Activated CD8-positive, alpha-beta memory T cell treated with anti-CD3 and anti-CD28 coated beads, Interleukin-2, amount 50 U/mL, for 24 hours (primary cell): Measurements from ENCODE around the gene NAA35.
"Not testable (repeated sequence)": the region's sequence is repeated elsewhere in the genome, so short reads cannot be mapped to it uniquely, and the experiment has no call there.

ENCODE experiments used
- DNase-seq: peaks from one replicate; pipeline ENCODE4 v3.0.0-alpha.2; 2020; ENCODE audit errors: extremely low read depth

Gene NAA35

GRCh38 chr9:86034863-86035734, 94.2 kb downstream of the NAA35 start:
- DNase-seq, result no peak

DNA sequence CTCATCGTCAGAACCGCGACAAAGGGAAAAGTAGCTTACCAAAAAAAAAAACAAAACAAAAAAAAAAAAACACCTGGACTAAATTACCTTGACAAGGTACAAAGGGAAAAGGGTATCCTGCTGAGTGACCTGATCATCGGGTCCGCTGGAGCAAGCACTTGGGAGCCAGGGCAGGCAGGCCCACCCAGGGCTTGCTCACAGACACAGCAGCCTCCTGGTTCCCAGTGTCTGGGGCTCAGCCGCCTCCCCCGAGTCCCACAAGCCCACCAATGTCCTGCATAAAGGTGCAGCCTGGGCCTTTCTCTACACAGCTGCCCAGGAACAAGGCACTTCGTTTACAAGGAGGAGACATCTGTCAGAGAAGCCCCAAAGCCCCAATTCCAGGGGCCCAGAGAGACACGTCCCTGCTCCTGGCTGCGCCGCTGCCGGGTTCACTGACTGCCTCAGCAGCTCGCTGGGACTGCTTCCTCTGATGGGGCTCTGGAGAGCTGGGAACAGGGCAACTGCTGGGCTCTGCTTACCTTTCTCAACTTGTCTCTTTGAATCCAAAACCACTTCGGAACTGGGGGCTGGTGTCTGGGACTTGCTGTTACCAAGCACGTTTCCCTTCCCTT, 95.0 kb downstream of the NAA35 start:
- DNase-seq, result no peak

- DNase-seq, result no peak
Measured at GRCh38 chr9:86036555-86036954, 95.6 kb downstream of the NAA35 start.

GRCh38 chr9:86039991-86040860, 99.3 kb downstream of the NAA35 start:
- no peak for DNase-seq

DNA sequence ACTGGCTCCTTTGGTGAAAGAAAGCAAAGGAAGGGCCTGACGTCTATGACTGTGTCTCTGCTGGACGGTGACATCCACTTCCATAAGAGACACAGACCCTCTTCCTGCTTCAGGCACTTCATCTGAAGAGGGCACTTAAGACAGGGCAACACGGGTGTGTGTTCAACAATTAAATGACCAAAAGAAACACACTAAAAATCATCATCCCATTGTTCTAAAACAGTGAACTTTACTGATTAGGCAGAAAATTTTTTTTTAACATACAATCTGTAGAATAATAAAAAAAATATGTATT, 99.9 kb downstream of the NAA35 start:
- DNase-seq, result no peak

- DNase-seq, result no peak
Measured at GRCh38 chr9:86041311-86041741, 100.4 kb downstream of the NAA35 start.

DNA sequence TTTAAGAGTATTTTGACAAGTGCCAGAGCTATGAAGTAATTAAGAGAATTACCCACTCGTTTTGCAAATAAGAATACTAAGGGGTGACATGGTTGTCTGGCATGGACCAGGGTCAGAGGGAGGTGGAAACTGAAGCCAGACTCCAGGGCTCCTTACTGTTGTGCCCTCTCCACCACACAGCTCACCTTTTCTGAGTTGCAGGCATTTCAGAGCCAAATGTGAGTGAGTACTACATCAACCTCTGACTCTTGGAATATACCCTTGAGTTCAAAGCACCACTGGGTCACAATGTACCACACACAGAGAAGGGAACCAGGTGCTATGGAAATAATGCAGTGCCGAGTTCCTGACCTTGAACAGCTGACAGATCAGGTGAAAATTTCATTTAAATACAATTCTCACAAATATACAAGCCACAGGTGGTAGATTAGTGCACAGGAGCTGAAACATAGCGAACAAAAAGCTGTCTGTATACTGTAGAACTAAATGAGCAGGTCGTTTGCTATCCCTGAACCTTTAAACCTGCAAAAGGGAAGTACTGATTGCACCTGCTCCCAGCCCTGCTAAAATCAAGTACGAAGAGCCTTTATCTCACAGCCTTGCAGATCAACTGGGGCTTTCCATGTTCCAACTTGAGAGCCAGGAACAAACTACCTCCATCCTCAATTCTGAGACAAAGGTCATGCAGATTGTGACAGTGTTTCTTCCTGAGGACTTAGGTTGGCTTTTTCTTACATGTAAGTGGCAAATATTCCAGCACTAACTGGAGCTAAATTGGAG, 101.4 kb downstream of the NAA35 start:
- no peak for DNase-seq

DNA sequence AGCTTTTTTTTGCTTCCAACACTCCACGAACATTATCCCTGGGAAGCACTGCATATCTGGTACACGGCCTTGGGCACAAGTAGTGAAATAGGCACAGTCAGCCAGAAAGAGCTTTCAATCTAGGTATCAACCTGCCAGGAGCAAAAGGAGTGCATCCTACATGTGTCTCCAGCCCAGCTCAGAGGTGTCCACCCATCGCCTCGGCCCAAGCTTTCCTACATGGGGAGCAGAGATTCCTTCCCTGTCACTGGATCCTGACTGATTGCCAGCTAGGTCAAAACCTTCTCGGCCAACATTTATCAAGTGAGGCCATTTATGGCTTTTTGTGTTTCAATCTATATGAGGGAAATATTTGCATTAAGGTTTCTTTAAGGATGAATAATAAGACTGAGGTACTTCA, 102.6 kb downstream of the NAA35 start:
- DNase-seq, result no peak

DNA sequence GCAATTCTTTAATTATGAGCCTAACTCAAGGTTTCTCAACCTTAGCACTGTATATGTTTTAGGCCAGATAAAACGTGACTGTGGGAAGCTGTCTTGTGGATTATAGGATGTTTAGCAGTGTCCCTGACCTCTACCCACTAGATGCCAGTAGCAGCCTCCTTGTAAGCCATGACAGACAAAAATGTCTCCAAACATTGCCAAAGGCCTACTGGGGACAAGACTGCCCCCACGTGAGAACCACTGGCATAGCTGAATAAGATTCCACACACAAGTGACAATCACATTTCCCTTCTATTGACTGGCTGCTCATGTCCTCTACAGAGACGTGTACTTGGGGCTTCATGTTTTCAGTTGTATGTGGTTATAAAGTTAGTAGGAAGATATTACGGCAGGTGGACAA, 103.1 kb downstream of the NAA35 start:
- no peak for DNase-seq

GRCh38 chr9:86045654-86046053, 104.7 kb downstream of the NAA35 start:
- DNase-seq, result no peak

DNA sequence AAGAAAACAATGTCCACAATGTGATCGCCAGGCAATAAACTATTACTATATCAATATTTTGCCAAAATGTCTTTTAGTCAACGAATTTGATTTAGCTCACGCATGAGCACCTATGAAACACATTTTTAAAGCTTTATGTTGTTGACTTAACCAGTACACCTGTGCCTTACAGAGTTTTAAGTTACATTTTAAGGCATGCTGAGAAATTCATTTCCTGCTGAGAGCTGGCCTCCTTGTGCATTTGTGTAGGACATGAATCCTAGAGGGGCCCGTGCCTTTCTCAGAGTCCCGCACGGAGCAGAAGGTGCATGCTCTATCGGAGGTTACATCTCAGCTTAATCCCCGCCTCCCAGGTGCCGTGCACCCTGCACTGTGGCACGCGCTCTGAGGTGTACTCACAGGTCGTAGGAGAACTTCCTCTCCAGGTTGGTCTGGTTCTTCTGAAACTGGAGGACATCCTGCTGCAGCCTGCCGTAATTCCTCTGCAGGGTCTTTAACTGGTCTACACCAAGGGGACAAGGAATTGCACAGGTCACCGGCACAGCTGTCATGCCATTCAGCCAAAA, 105.2 kb downstream of the NAA35 start:
- no peak for DNase-seq

- no peak for DNase-seq
Measured at GRCh38 chr9:86046930-86047341, 106.0 kb downstream of the NAA35 start.

GRCh38 chr9:86047361-86047760, 106.4 kb downstream of the NAA35 start:
- no peak for DNase-seq

DNA sequence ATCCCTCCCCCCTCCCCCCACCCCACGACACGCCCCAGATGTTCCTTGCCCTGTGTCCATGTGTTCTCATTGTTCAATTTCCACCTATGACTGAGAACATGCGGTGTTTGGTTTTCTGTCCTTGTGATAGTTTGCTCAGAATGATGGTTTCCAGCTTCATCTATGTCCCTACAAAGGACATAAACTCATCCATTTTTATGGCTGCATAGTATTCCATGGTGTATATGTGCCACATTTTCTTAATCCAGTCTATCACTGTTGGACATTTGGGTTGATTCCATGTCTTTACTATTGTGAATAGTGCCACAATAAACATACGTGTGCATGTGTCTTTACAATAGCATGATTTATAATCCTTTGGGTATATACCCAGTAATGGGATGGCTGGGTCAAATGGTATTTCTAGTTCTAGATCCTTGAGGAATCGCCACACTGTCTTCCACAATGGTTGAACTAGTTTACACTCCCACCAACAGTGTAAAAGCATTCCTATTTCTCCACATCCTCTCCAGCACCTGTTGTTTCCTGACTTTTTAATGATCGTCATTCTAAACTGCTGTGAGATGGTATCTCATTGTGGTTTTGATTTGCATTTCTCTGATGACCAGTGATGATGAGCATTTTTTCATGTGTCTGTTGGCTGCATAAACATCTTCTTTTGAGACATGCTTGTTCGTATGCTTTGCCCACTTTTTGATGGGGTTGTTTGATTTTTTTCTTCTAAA, 107.2 kb downstream of the NAA35 start:
- DNase-seq, result not testable (repeated sequence)

GRCh38 chr9:86052556-86053468, 111.9 kb downstream of the NAA35 start:
- DNase-seq, result no peak

- DNase-seq, result no peak
Measured at GRCh38 chr9:86054695-86055094, 113.7 kb downstream of the NAA35 start.

- no peak for DNase-seq
Measured at GRCh38 chr9:86057491-86057890, 116.5 kb downstream of the NAA35 start.

DNA sequence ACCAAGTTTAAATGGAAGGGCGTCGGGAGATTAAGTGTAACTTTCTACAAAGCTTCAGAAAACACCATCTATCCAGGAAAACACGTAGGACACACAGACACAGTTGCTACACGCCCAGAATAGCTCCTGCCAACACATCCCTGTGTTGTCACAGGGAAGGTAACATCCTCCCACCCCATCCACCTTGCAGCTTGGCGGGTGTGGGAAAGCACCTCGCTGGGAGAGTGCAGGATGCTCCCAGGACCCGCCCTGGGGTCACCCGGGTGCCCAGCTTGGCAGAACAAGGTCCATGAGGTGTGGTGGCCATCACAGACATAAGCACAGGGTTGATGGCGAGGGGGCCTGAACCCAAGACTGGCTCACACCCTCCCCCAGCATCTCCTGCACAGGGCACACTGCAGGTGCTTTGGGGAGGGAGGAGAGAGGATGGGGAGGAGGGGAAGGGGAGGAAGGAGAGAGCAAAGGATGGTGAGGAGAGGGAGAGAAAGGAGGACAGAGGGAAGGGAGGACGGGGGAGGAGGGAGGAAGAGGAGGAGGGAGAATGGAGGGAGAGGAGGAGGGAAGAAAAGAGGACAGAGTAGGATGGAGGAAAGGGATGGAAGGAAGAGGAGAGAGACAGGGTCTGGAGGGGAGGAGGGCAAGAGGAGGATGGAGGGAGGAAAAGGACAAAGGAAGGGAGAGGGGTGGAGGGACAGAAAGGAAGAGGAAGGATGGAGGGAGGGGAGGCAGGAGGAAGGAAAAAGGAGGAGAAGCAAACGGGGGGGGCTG, 121.2 kb downstream of the NAA35 start:
- no peak for DNase-seq
